GM08714 (cell line): Measurements from ENCODE around the gene CAV3.
A peak's percentile ranks its signal among the peaks of the same experiment; 100 is the strongest.

Source experiments
- H3K4me3 ChIP-seq: fragments of 200-500 bp; sonication (Bioruptor generic); 2 replicates; pipeline ENCODE4 v1.5.1; 2014; ENCODE audit warnings: mild to moderate bottlenecking, low read length, inconsistent platforms
- ZNF274 ChIP-seq: IDR thresholded peaks from 2 replicates; pipeline ENCODE4 v1.6.1; 2012; ENCODE audit warnings: mild to moderate bottlenecking, low read depth, low read length

CAV3 gene

GRCh38 chr3:8761866-8762265 lies 28.3 kb downstream of the CAV3 start:
- no peak for TF ChIP-seq ZNF274
- H3K4me3 ChIP-seq = no peak overlapping the region

DNA sequence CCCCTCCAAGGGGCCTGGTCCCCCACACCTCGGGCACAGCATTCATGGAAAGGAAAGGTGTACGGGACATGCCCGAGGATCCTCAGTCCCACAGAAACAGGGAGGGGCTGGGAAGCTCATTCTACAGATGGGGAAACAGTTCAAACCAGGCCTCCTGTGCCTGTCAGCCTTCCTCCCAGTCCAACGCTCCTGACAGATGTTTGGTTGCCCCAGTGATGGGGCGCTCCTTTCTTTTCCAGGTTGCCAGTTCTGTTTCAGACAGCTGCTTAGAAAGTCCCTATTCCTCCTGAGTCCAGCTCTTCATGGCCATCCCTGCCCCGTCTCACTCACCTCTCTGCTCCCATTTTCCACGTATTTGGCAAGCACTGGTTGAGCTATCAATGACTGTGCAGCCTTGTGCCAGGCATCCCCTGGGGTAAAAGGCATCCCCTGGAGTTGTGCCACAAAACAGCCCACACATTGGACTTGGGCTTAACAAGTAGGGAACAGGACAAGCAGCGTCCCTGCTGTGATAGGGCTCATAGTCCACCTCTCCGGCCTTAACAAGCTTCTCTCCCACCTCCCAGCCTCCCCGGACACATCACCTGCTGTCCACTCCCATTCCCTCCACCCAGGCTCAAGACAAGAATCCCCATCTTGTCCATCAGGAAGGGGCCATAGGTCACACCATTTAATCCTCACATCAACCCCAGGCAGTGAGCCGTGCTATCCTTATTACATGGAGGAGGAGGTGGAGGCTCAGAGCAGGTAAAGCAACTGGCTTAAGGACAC lies 29.2 kb downstream of the CAV3 start:
- no peak for TF ChIP-seq ZNF274
- H3K4me3 ChIP-seq = no peak overlapping the region

- TF ChIP-seq ZNF274 = no peak
- no peak overlapping the region for H3K4me3 ChIP-seq
These were observed 30.9 kb downstream of the CAV3 start for GRCh38 chr3:8764528-8764927.

GRCh38 chr3:8765528-8765927 lies 31.9 kb downstream of the CAV3 start:
- TF ChIP-seq ZNF274 = no peak
- H3K4me3 ChIP-seq = peak overlapping the region; percentile 52; the same call in 1 of the 2 replicates

DNA sequence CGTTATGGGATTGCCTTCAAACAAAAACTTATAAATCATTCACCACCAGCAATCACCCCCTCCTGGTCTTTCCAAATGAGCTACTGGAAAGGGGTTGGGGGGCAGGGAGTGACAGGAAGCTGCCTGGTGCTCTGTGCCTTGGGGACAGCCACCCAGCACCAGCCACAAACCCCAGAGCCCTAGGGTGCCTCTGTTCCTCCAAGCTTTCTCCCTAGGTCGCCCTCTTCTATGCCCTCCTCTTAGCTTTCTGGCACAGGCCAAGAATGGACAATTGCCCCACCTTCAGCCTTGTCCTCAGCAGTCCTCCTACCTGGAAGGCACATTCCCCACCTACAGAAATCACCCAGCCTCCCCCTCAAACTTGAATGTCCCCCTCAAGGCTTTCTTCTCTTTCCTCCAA lies 32.5 kb downstream of the CAV3 start:
- no peak for TF ChIP-seq ZNF274
- H3K4me3 ChIP-seq = peak overlapping the region; percentile 52

DNA sequence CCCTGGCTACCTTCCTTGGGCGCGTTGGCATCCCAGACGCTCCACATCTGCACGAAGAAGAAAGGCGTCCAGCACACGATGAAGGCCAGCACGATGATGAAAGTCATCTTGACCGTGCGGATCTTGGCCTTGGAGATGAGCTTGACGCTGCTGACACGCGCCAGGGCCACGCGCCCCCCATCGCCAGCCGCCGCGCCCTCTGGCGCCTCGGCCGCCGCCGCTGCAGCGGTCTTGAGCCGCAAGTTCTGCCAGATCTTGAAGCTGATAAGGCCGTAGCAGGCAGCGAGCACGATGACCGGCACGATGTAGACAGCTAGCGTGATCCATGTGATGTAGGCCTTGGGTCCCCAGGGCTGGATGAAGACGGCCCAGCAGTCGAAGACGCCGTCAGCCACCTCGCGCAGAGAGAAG lies 33.7 kb downstream of the CAV3 start:
- H3K4me3 ChIP-seq = peak overlapping the region; percentile 52; the same call in 1 of the 2 replicates
- no peak for TF ChIP-seq ZNF274

DNA sequence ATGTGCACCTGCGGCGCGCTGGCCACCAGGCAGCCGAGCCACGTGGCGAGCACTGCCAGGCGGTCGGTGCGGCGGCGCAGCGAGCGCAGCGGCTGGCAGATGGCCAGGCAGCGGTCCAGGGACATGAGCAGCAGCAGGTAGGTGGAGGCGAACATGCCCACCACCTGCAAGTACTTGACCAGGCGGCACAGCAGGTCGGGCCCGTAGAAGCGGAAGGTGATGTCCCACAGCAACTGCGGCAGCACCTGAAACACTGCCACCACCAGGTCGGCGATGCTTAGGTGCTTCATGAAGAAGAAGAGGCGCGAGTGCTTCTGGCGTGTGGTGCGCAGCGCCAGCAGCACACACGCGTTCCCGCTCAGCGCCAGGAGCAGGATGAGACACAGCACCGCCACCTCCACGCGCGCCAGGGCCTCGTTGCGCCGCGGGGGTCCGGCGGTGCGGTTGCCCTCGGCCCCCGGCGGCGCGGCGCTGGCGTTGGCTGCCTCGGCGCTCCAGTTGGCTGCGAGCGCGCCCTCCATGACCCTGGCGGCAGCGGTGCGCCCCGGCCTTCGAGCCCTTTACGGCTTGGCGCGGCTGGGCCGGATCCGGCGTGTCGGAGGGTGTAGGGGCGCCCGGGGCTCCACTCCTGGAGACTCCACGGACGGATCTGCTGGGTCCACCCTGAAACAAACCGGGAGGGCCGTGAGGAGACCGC lies 34.2 kb downstream of the CAV3 start:
- peak overlapping the region; percentile 52; the same call in 1 of the 2 replicates for H3K4me3 ChIP-seq
- TF ChIP-seq ZNF274 = no peak

GRCh38 chr3:8768364-8769087 lies 34.9 kb downstream of the CAV3 start:
- TF ChIP-seq ZNF274 = no peak
- peak overlapping the region; percentile 52; the same call in 1 of the 2 replicates for H3K4me3 ChIP-seq

DNA sequence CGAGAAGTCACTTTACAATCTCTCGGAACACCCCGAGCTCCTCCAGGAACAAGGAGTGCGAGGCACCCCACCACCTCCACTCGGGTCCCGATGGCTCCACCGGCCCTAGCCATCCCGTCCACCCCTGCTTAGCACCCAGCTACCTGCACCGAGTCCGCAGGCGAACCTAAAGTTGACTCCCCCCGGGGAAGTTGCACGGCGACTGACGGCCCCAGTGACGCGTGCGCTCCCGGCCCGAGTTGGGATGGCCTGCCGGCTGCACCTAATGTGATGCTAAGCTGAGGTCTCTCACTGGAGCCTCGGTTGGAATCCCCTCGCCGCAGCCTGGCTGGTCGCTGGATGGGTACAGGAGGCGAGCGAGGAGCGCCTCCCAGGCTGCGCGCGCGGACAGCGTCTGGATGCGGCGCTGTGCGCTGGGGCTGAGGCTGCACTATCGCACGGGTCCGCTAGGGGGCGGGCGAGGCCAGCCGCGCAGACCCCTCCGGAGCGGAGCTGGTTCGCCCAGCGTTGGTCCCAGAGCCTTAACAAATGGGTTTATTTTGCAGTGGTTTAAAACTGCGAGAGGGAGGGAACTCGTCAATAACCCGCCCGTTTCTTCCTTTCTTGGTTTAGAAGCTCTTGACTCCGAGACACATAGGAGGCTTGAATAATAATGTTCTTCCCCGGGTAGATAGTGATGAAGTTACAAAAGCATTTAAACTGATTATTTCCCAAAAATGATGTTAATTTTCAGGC lies 35.7 kb downstream of the CAV3 start, which contains the start of gene OXTR:
Gene OXTR (minus strand): TSS at position 526 of the 735 bp plus-strand sequence. CDS start 1,426 bp downstream, outside the sequence.
- TF ChIP-seq ZNF274 = no peak

GRCh38 chr3:8773941-8774542 lies 40.4 kb downstream of the CAV3 start:
- no peak for TF ChIP-seq ZNF274
- no peak overlapping the region for H3K4me3 ChIP-seq

More for the DNA sequence above, 35.7 kb downstream of the CAV3 start, which contains the start of gene OXTR:
- H3K4me3 ChIP-seq = peak within 1 kb of the TSS; percentile 52; the same call in 1 of the 2 replicates

DNA sequence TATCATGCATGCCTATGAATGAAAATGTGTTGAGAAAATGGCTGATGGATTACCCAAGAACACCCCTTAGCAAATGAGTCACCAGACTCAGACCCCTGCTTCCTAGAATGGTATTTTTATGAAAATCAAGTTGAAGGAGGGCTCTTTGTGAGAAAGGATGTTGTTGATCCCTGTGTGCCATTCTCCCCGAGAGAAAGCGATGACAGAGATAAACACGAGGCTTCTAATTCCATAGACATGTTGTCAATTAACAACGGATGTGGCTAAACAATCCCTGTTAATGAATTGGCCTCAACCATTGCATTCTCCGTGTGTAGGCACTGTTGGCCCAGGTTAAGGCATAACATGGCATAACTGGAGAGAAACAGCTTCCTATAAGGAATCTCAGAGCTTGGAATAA lies 41.6 kb downstream of the CAV3 start:
- no peak for TF ChIP-seq ZNF274
- H3K4me3 ChIP-seq = no peak overlapping the region

DNA sequence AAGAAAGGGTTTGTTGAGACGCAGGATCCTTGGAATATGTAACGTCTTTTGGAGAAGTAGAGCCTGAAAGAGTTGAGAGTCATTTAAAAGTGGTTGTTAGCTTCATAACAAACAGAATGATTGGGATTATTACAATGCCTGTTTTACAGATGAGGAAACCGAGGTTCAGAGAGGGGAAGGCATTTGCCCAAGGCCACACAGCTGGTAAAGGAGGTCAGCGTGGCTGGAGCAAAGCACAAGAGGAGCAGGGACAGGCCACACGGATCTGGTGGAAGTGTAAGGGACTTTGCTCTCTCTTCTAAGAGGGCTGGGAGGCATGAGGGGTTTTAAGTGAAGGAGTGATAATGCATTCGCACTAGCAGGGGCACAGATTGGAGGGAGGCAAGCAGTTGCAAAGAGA lies 42.0 kb downstream of the CAV3 start:
- no peak overlapping the region for H3K4me3 ChIP-seq
- TF ChIP-seq ZNF274 = no peak

GRCh38 chr3:8776406-8776805 lies 42.8 kb downstream of the CAV3 start:
- no peak for TF ChIP-seq ZNF274
- no peak overlapping the region for H3K4me3 ChIP-seq
